AG08396 (cell line): Measurements from ENCODE around the gene ANXA4.
"Not testable (repeated sequence)": the region's sequence is repeated elsewhere in the genome, so short reads cannot be mapped to it uniquely, and the experiment has no call there.

Experiments
- DNase-seq: peaks from one replicate; pipeline ENCODE4 v3.0.0; 2012; ENCODE audit warnings: low spot score, mixed read lengths

Gene ANXA4

GRCh38 chr2:69779258-69780001, 37.5 kb downstream of the ANXA4 start:
- no peak for DNase-seq

- no peak for DNase-seq
Measured at GRCh38 chr2:69780921-69781320, 39.0 kb downstream of the ANXA4 start.

GRCh38 chr2:69781321-69782248, 39.7 kb downstream of the ANXA4 start:
- DNase-seq = no peak

- DNase-seq = no peak
Measured at GRCh38 chr2:69784228-69784627, 42.3 kb downstream of the ANXA4 start.

GRCh38 chr2:69785358-69785757, 43.4 kb downstream of the ANXA4 start:
- DNase-seq = no peak

- no peak for DNase-seq
Measured at GRCh38 chr2:69786052-69786560, 44.2 kb downstream of the ANXA4 start.

- DNase-seq = peak; percentile 85
Measured at GRCh38 chr2:69789175-69789721, 47.3 kb downstream of the ANXA4 start.

GRCh38 chr2:69789772-69790600, 48.1 kb downstream of the ANXA4 start:
- no peak for DNase-seq

- DNase-seq = no peak
Measured at GRCh38 chr2:69790601-69790959, 48.6 kb downstream of the ANXA4 start.

- no peak for DNase-seq
Measured at GRCh38 chr2:69791045-69791444, 49.1 kb downstream of the ANXA4 start.

GRCh38 chr2:69796174-69796573, 54.2 kb downstream of the ANXA4 start:
- no peak for DNase-seq

- DNase-seq = no peak
Measured at GRCh38 chr2:69797235-69797634, 55.3 kb downstream of the ANXA4 start.

GRCh38 chr2:69797836-69798289, 55.9 kb downstream of the ANXA4 start:
- DNase-seq = no peak

GRCh38 chr2:69798290-69798908, 56.5 kb downstream of the ANXA4 start:
- DNase-seq = no peak

GRCh38 chr2:69798909-69799526, 57.1 kb downstream of the ANXA4 start:
- no peak for DNase-seq

GRCh38 chr2:69801745-69802290, 59.9 kb downstream of the ANXA4 start:
- DNase-seq = no peak

GRCh38 chr2:69802781-69803367, 60.9 kb downstream of the ANXA4 start:
- not testable (repeated sequence) for DNase-seq

- no peak for DNase-seq
Measured at GRCh38 chr2:69804416-69804815, 62.5 kb downstream of the ANXA4 start.

GRCh38 chr2:69805887-69806286, 64.0 kb downstream of the ANXA4 start:
- no peak for DNase-seq
